Neural cell (in vitro differentiated cells): ENCODE measurements around the gene CD101. TPM values are rescaled to one million over a fixed set of nuclear protein-coding genes. Genes with fewer than 3 reads are reported as not detected.

Source experiments
- H2AFZ ChIP-seq: fragments of 200-600, 300-800 bp; sonication (generic), shearing (Covaris generic); 2 replicates; pipeline ENCODE4 v1.6.0; 2014; ENCODE audit warnings: low read depth, mild to moderate bottlenecking, antibody characterized with exemption, low read length, moderate library complexity
- H3F3A ChIP-seq: fragments of 200-600 bp; shearing (Covaris generic); 2 replicates; pipeline ENCODE4 v1.6.1; 2016; ENCODE audit warnings: mild to moderate bottlenecking, moderate library complexity, mixed read lengths, antibody characterized with exemption, low read length; ENCODE audit not compliant: insufficient read depth, poor library complexity, severe bottlenecking
- H3K27ac ChIP-seq: fragments of 200-600, 300-800 bp; sonication (generic), shearing (Covaris generic); 2 replicates; pipeline ENCODE4 v1.5.1; 2014; ENCODE audit warnings: mild to moderate bottlenecking, low read length, moderate library complexity
- H3K27me3 ChIP-seq: fragments of 300-800, 200-600 bp; sonication (generic), shearing (Covaris generic); 2 replicates; pipeline ENCODE4 v1.6.0; 2014; ENCODE audit warnings: mild to moderate bottlenecking, low read depth, low read length, moderate library complexity; ENCODE audit not compliant: insufficient read depth
- H3K36me3 ChIP-seq: fragments of 300-800, 200-600 bp; sonication (generic), shearing (Covaris generic); 2 replicates; pipeline ENCODE4 v1.5.1; 2014; ENCODE audit warnings: mild to moderate bottlenecking, antibody characterized with exemption, low read length, moderate library complexity; ENCODE audit not compliant: insufficient read depth
- H3K4me2 ChIP-seq: fragments of 300-800, 200-600 bp; sonication (generic), shearing (Covaris generic); 2 replicates; pipeline ENCODE4 v1.6.0; 2014; ENCODE audit warnings: mild to moderate bottlenecking, low read length
- H3K4me3 ChIP-seq: fragments of 300-800, 200-600 bp; sonication (generic), shearing (Covaris generic); 2 replicates; pipeline ENCODE4 v1.5.1; 2014; ENCODE audit warnings: mild to moderate bottlenecking, low read length, moderate library complexity
- H3K79me2 ChIP-seq: fragments of 200-600 bp; shearing (Covaris generic); replicated peaks from 2 replicates; pipeline ENCODE4 v1.6.0; 2014; ENCODE audit warnings: mild to moderate bottlenecking, low read length, moderate library complexity; ENCODE audit not compliant: insufficient read depth
- H3K9ac ChIP-seq: fragments of 300-800, 200-600 bp; sonication (generic), shearing (Covaris generic); 2 replicates; pipeline ENCODE4 v1.6.1; 2016; ENCODE audit warnings: mild to moderate bottlenecking, low read length, mixed read lengths
- H3K9me2 ChIP-seq: fragments of 200-600 bp; shearing (Covaris generic); 2 replicates; pipeline ENCODE4 v1.6.1; 2016; ENCODE audit warnings: mild to moderate bottlenecking, low read length, mixed read lengths; ENCODE audit not compliant: insufficient read depth
- H3K9me3 ChIP-seq: fragments of 200-600, 300-800 bp; sonication (generic), shearing (Covaris generic); 2 replicates; pipeline ENCODE4 v1.6.1; 2016; ENCODE audit warnings: mild to moderate bottlenecking, mixed run types, low read length, moderate library complexity, mixed read lengths
- H4K20me1 ChIP-seq: fragments of 200-600 bp; shearing (Covaris generic); 2 replicates; pipeline ENCODE4 v1.6.1; 2016; ENCODE audit warnings: mild to moderate bottlenecking, mixed run types; ENCODE audit not compliant: insufficient read depth
- EP300 ChIP-seq: fragments of 450-650 bp; conservative IDR thresholded peaks from 2 replicates; pipeline ENCODE4 v1.6.1; 2014; ENCODE audit warnings: antibody characterized with exemption, mild to moderate bottlenecking, moderate library complexity; ENCODE audit not compliant: poor library complexity, severe bottlenecking
- EZH2 ChIP-seq: fragments of 200-600, 300-800 bp; shearing (Covaris generic), sonication (generic); IDR thresholded peaks from 2 replicates; pipeline ENCODE4 v1.6.1; 2014; ENCODE audit warnings: antibody characterized with exemption, low read length, borderline replicate concordance, mild to moderate bottlenecking; ENCODE audit not compliant: insufficient read depth, poor library complexity, severe bottlenecking
- MXI1 ChIP-seq: fragments of 450-650 bp; conservative IDR thresholded peaks from 2 replicates; pipeline ENCODE4 v1.6.1; 2014; ENCODE audit warnings: antibody characterized with exemption, mild to moderate bottlenecking; ENCODE audit not compliant: poor library complexity, severe bottlenecking
- POLR2AphosphoS5 ChIP-seq: IDR thresholded peaks from 2 replicates; pipeline ENCODE4 v1.6.1; 2012
- RAD21 ChIP-seq: fragments of 450-650 bp; conservative IDR thresholded peaks from 2 replicates; pipeline ENCODE4 v1.6.1; 2014; ENCODE audit warnings: antibody characterized with exemption, mild to moderate bottlenecking, moderate library complexity
- SMC3 ChIP-seq: fragments of 450-650 bp; conservative IDR thresholded peaks from 2 replicates; pipeline ENCODE4 v1.6.1; 2014; ENCODE audit warnings: antibody characterized with exemption, mild to moderate bottlenecking, moderate library complexity; ENCODE audit not compliant: poor library complexity
- TAF1 ChIP-seq: IDR thresholded peaks from 2 replicates; pipeline ENCODE4 v1.6.1; 2012; ENCODE audit warnings: low read depth
- polyA plus RNA-seq: library from polyadenylated mRNA; depleted of rRNA; stranded (reverse); fragments of >200 nt; gene quantifications from 2 replicates; pipeline ENCODE4 v1.2.3, GENCODE V29; 2014
- TF ChIP-seq, protein P1 (sequence below): IDR thresholded peaks from 2 replicates; pipeline ENCODE4 v1.6.1; 2012; ENCODE audit warnings: borderline replicate concordance
- TF ChIP-seq, protein P2 (sequence below): fragments of 450-650 bp; IDR thresholded peaks from 2 replicates; pipeline ENCODE4 v1.5.1; 2014; ENCODE audit warnings: antibody characterized with exemption, mild to moderate bottlenecking, moderate library complexity; ENCODE audit not compliant: poor library complexity, severe bottlenecking

The CD101 gene
- polyA plus RNA-seq, 1 donor from 2014 or later = 1.4 TPM

DNA sequence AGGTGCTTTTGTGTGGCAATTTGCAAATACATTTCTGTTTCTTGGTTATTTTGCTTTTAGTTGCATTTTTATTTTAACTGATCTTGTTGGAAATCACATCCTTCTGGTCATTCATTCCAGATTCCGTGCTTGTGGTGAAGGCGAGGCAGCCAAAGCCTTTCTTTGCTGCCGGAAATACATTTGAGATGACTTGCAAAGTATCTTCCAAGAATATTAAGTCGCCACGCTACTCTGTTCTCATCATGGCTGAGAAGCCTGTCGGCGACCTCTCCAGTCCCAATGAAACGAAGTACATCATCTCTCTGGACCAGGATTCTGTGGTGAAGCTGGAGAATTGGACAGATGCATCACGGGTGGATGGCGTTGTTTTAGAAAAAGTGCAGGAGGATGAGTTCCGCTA, 34.8 kb upstream of the CD101 start:
- no peak overlapping the region for H2AFZ ChIP-seq
- peaks cover 9% of the 10 kb centered on the region for H3K36me3 ChIP-seq

DNA sequence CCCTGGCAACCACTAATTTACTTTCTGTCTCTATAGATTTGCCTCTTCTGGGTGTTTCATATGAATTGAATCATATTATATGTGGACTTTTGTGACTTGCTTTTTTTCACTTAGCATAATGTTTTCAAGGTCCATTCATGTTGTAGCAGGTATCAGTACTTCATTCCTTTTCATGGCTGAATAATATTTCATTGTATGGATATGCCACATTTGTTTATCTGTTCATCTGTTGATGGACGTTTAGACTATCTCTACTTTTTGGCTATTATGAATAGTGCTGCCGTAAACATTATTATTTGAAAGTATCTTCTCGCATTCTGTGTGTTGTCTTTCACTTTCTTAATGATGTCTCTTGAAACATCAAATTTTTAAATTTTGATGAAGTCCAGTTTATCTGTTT, 32.8 kb upstream of the CD101 start:
- TF ChIP-seq POLR2AphosphoS5 (no peak), MXI1 (no peak), SMC3 (no peak), EP300 (no peak), TAF1 (no peak), EZH2 (no peak)
- TF ChIP-seq, protein P1, sequence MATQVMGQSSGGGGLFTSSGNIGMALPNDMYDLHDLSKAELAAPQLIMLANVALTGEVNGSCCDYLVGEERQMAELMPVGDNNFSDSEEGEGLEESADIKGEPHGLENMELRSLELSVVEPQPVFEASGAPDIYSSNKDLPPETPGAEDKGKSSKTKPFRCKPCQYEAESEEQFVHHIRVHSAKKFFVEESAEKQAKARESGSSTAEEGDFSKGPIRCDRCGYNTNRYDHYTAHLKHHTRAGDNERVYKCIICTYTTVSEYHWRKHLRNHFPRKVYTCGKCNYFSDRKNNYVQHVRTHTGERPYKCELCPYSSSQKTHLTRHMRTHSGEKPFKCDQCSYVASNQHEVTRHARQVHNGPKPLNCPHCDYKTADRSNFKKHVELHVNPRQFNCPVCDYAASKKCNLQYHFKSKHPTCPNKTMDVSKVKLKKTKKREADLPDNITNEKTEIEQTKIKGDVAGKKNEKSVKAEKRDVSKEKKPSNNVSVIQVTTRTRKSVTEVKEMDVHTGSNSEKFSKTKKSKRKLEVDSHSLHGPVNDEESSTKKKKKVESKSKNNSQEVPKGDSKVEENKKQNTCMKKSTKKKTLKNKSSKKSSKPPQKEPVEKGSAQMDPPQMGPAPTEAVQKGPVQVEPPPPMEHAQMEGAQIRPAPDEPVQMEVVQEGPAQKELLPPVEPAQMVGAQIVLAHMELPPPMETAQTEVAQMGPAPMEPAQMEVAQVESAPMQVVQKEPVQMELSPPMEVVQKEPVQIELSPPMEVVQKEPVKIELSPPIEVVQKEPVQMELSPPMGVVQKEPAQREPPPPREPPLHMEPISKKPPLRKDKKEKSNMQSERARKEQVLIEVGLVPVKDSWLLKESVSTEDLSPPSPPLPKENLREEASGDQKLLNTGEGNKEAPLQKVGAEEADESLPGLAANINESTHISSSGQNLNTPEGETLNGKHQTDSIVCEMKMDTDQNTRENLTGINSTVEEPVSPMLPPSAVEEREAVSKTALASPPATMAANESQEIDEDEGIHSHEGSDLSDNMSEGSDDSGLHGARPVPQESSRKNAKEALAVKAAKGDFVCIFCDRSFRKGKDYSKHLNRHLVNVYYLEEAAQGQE = no peak
- TF ChIP-seq, protein P2, sequence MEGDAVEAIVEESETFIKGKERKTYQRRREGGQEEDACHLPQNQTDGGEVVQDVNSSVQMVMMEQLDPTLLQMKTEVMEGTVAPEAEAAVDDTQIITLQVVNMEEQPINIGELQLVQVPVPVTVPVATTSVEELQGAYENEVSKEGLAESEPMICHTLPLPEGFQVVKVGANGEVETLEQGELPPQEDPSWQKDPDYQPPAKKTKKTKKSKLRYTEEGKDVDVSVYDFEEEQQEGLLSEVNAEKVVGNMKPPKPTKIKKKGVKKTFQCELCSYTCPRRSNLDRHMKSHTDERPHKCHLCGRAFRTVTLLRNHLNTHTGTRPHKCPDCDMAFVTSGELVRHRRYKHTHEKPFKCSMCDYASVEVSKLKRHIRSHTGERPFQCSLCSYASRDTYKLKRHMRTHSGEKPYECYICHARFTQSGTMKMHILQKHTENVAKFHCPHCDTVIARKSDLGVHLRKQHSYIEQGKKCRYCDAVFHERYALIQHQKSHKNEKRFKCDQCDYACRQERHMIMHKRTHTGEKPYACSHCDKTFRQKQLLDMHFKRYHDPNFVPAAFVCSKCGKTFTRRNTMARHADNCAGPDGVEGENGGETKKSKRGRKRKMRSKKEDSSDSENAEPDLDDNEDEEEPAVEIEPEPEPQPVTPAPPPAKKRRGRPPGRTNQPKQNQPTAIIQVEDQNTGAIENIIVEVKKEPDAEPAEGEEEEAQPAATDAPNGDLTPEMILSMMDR = no peak
- peaks cover 9% of the 10 kb centered on the region for H3K36me3 ChIP-seq
- no peaks in the 10 kb centered on the region for H3K9me3 ChIP-seq
- no peaks in the 10 kb centered on the region for H3K79me2 ChIP-seq
- no peak overlapping the region for H3K4me2 ChIP-seq
- H3K4me3 ChIP-seq = no peak overlapping the region
- no peaks in the 10 kb centered on the region for H3F3A ChIP-seq
- no peaks in the 10 kb centered on the region for H3K27me3 ChIP-seq
- H4K20me1 ChIP-seq = no peaks in the 10 kb centered on the region
- no peak overlapping the region for H3K27ac ChIP-seq
- no peak overlapping the region for H2AFZ ChIP-seq
- H3K9me2 ChIP-seq = no peaks in the 10 kb centered on the region
- H3K9ac ChIP-seq = no peak overlapping the region

More for the DNA sequence above, 34.8 kb upstream of the CD101 start:
- Histone ChIP-seq H3K9ac (no peak overlapping the region), H3K79me2 (no peaks in the 10 kb centered on the region), H4K20me1 (no peaks in the 10 kb centered on the region), H3K27me3 (no peaks in the 10 kb centered on the region), H3K27ac (no peak overlapping the region), H3K9me2 (no peaks in the 10 kb centered on the region), H3F3A (no peaks in the 10 kb centered on the region), H3K4me3 (no peak overlapping the region), H3K9me3 (no peaks in the 10 kb centered on the region), H3K4me2 (no peak overlapping the region)
- TF ChIP-seq, protein P1 = no peak
- TF ChIP-seq MXI1 (no peak), TAF1 (no peak), EP300 (no peak), POLR2AphosphoS5 (no peak), SMC3 (no peak), EZH2 (no peak), RAD21 (no peak)
- TF ChIP-seq, protein P2 = no peak
